Measurements from ENCODE around the gene EFNA1. TPM values are rescaled to one million over a fixed set of nuclear protein-coding genes. Genes with fewer than 3 reads are reported as not detected.

Gene EFNA1
- total RNA-seq, 1 donor from 2014 or later: 0.34 TPM

GRCh38 chr1:155086856-155087535 lies 40.7 kb upstream of the EFNA1 start:
- Histone ChIP-seq H3K9me3 (ENCODE audit: low read depth) (no peaks in the 10 kb centered on the region), H3K27me3 (peaks cover 35% of the 10 kb centered on the region), H3K27ac (no peak overlapping the region), H3K79me2 (ENCODE audit: low read depth) (no peaks in the 10 kb centered on the region), H3K9ac (no peak overlapping the region), H4K20me1 (ENCODE audit: low read depth) (peaks cover 22% of the 10 kb centered on the region), H2AFZ (replicated peaks) (no peak overlapping the region), H3F3A (ENCODE audit: low read depth) (peaks cover 18% of the 10 kb centered on the region), H3K36me3 (no peaks in the 10 kb centered on the region), H3K4me1 (peaks cover 13% of the 10 kb centered on the region), H3K4me3 (no peak overlapping the region), H3K4me2 (no peak overlapping the region)
- TF ChIP-seq EZH2phosphoT487 (IDR thresholded peaks at IDR 0.05) (no peak), EZH2 (IDR thresholded peaks at IDR 0.05) (no peak)
- TF ChIP-seq, protein P1, sequence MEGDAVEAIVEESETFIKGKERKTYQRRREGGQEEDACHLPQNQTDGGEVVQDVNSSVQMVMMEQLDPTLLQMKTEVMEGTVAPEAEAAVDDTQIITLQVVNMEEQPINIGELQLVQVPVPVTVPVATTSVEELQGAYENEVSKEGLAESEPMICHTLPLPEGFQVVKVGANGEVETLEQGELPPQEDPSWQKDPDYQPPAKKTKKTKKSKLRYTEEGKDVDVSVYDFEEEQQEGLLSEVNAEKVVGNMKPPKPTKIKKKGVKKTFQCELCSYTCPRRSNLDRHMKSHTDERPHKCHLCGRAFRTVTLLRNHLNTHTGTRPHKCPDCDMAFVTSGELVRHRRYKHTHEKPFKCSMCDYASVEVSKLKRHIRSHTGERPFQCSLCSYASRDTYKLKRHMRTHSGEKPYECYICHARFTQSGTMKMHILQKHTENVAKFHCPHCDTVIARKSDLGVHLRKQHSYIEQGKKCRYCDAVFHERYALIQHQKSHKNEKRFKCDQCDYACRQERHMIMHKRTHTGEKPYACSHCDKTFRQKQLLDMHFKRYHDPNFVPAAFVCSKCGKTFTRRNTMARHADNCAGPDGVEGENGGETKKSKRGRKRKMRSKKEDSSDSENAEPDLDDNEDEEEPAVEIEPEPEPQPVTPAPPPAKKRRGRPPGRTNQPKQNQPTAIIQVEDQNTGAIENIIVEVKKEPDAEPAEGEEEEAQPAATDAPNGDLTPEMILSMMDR (IDR thresholded peaks at IDR 0.05): no peak
- no peaks in the 10 kb centered on the region for H3K9me3 Mint-ChIP-seq
- peak overlapping the region; percentile 25 for H3K4me3 Mint-ChIP-seq
- H3K27ac Mint-ChIP-seq: peak overlapping the region; percentile 9
- peaks cover 33% of the 10 kb centered on the region for H3K27me3 Mint-ChIP-seq (ENCODE audit: insufficient read depth, low read depth)
- DNase-seq (ENCODE audit: low spot score): no peak
- peaks cover 32% of the 10 kb centered on the region for H3K4me1 Mint-ChIP-seq
- no peaks in the 10 kb centered on the region for H3K36me3 Mint-ChIP-seq

DNA sequence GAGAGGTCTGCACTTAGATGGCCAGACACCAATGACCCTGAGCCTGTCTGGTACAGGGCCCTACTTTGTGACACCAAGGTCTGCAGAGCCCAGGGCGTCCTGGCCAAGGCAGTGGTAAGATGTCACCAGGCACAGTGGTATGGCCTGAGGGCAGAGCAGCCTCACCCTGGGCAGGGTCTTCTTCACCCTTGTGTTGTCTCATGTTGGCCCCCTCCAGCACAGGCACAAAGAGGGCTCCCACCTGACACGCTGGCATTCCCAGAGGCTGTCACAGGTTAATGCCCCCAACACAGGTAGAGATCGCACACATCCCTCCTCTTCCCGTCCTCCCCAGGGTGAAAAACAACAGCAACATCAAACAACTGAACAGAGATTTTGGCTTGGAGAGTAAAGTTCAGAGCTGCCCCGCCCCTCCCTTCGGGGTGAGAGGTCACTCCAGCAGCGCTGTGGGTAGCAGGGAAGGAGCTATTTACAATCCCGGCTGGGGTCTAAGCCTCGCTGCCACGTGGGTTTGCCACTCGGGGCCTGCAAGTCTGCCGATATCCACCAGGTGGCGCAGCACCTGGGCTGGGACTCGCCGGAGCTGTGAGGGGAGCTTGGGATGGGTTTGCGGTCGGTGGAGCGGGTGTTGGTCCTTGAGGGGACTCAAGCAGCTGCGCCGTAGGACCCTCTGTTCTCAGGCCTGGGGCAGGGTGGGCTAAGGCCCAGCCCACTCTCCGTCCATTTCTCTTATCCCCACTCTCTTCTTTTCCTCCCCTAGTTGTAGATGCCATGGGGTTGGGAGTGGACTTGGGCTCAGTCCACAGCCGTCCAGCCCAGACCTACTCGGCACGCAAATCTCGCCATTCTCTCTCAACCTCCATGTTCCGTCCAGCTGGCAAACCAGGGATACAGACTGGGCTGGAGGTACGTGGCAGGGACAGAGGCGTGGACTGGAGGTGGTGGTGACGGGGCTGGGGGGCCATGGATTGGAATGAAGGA lies 36.3 kb upstream of the EFNA1 start:
- no peaks in the 10 kb centered on the region for H3K36me3 Mint-ChIP-seq
- no peak overlapping the region for H3K9ac ChIP-seq
- H3K9me3 Mint-ChIP-seq: no peaks in the 10 kb centered on the region
- no peak overlapping the region for H3K27ac ChIP-seq
- H3K36me3 ChIP-seq: no peaks in the 10 kb centered on the region
- DNase-seq (ENCODE audit: low spot score): peak; percentile 91
- H3K4me2 ChIP-seq: peak overlapping the region; percentile 23
- H3F3A ChIP-seq (ENCODE audit: low read depth): peaks cover 8% of the 10 kb centered on the region
- H4K20me1 ChIP-seq (ENCODE audit: low read depth): peaks cover 6% of the 10 kb centered on the region
- no peaks in the 10 kb centered on the region for H3K79me2 ChIP-seq (ENCODE audit: low read depth)
- H2AFZ ChIP-seq (replicated peaks): peak overlapping the region; percentile 26
- H3K4me3 Mint-ChIP-seq: peak overlapping the region; percentile 22
- H3K4me1 Mint-ChIP-seq: peaks cover 31% of the 10 kb centered on the region
- peaks cover 26% of the 10 kb centered on the region for H3K27me3 ChIP-seq
- H3K9me3 ChIP-seq (ENCODE audit: low read depth): no peaks in the 10 kb centered on the region
- TF ChIP-seq EZH2 (IDR thresholded peaks at IDR 0.05) (no peak), EZH2phosphoT487 (IDR thresholded peaks at IDR 0.05) (no peak)
- TF ChIP-seq, protein P1 (IDR thresholded peaks at IDR 0.05): peak; percentile 98
- peaks cover 10% of the 10 kb centered on the region for H3K4me1 ChIP-seq
- peaks cover 16% of the 10 kb centered on the region for H3K27me3 Mint-ChIP-seq (ENCODE audit: insufficient read depth, low read depth)
- no peak overlapping the region for H3K4me3 ChIP-seq
- no peak overlapping the region for H3K27ac Mint-ChIP-seq

DNA sequence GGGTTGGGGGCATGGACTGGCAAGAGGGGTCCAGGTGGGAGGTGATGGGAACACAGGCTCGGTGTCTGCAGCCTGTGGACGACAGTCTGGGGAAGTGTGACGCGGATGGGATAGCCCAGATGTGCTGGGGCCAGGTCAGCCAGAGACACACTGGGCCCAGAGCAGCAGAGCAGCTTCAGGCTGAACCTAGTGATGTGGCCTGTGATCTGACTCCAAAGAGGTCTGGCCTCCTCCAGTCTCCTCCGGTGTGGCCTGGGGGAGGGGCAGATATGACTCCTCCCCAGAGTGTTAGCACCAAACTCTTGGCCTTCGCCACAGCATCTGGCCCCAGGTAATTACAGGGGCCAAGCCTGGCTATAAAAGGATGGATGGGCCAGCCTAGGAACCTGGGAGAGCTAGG lies 35.5 kb upstream of the EFNA1 start:
- Mint-ChIP-seq H3K36me3 (no peaks in the 10 kb centered on the region), H3K9me3 (no peaks in the 10 kb centered on the region), H3K27me3 (ENCODE audit: insufficient read depth, low read depth) (peaks cover 15% of the 10 kb centered on the region), H3K4me3 (no peak overlapping the region), H3K4me1 (peaks cover 31% of the 10 kb centered on the region), H3K27ac (no peak overlapping the region)
- Histone ChIP-seq H3K36me3 (no peaks in the 10 kb centered on the region), H3K27me3 (peaks cover 23% of the 10 kb centered on the region), H3K9ac (no peak overlapping the region), H3K9me3 (ENCODE audit: low read depth) (no peaks in the 10 kb centered on the region), H3K4me3 (no peak overlapping the region), H3K4me1 (peaks cover 10% of the 10 kb centered on the region), H2AFZ (replicated peaks) (no peak overlapping the region), H4K20me1 (ENCODE audit: low read depth) (no peaks in the 10 kb centered on the region), H3F3A (ENCODE audit: low read depth) (peaks cover 8% of the 10 kb centered on the region), H3K79me2 (ENCODE audit: low read depth) (no peaks in the 10 kb centered on the region), H3K4me2 (no peak overlapping the region), H3K27ac (no peak overlapping the region)
- DNase-seq (ENCODE audit: low spot score): no peak
- no peak for TF ChIP-seq EZH2 (IDR thresholded peaks at IDR 0.05)
- TF ChIP-seq, protein P1 (IDR thresholded peaks at IDR 0.05): no peak
- TF ChIP-seq EZH2phosphoT487 (IDR thresholded peaks at IDR 0.05): no peak

Measured in neural progenitor cell (in vitro differentiated cells).